Type B pancreatic cell (in vitro differentiated cells): ENCODE data around the gene C16orf96. TPM values are rescaled to one million over a fixed set of nuclear protein-coding genes. Genes with fewer than 3 reads are reported as not detected.

Experiments used
- DNase-seq: peaks from one replicate; pipeline ENCODE4 v3.0.0; 2021; ENCODE audit warnings: mixed read lengths; ENCODE audit not compliant: unreplicated experiment; ENCODE audit errors: extremely low spot score
- H3K27ac Mint-ChIP-seq: 2 replicates; pipeline ENCODE4 v1.8.0; 2021; ENCODE audit warnings: mild to moderate bottlenecking, mixed read lengths
- H3K27me3 Mint-ChIP-seq: 2 replicates; pipeline ENCODE4 v1.8.0; 2021; ENCODE audit warnings: mixed read lengths
- H3K36me3 Mint-ChIP-seq: 2 replicates; pipeline ENCODE4 v1.8.0; 2021; ENCODE audit warnings: mixed read lengths
- H3K4me1 Mint-ChIP-seq: one replicate; pipeline ENCODE4 v1.8.0; 2021; ENCODE audit warnings: mixed read lengths; ENCODE audit not compliant: unreplicated experiment
- H3K4me3 Mint-ChIP-seq: 2 replicates; pipeline ENCODE4 v1.8.0; 2021; ENCODE audit warnings: mild to moderate bottlenecking, mixed read lengths
- H3K9me3 Mint-ChIP-seq: 2 replicates; pipeline ENCODE4 v1.8.0; 2021; ENCODE audit warnings: mixed read lengths
- CTCF ChIP-seq: fragments of 200-600 bp; sonication (generic); conservative IDR thresholded peaks from 2 replicates; pipeline ENCODE4 v1.5.0; 2021; ENCODE audit warnings: antibody characterized with exemption, mild to moderate bottlenecking
- total RNA-seq: library from RNA; stranded (reverse); gene quantifications from 2 replicates; pipeline ENCODE4 v1.2.1, GENCODE V29; 2021; ENCODE audit warnings: low replicate concordance

The C16orf96 gene
- total RNA-seq, 1 donor from 2014 or later: 0.43 TPM

- no peak for TF ChIP-seq CTCF
- Mint-ChIP-seq H3K4me1 (peaks cover 9% of the 10 kb centered on the region), H3K27me3 (no peaks in the 10 kb centered on the region), H3K9me3 (no peaks in the 10 kb centered on the region), H3K27ac (peak overlapping the region; percentile 39), H3K4me3 (no peak overlapping the region), H3K36me3 (peaks cover 7% of the 10 kb centered on the region)
- no peak for DNase-seq
Measured at GRCh38 chr16:4510131-4510530, 46.0 kb upstream of the C16orf96 start.

GRCh38 chr16:4510747-4511426 lies 45.3 kb upstream of the C16orf96 start:
- Mint-ChIP-seq H3K36me3 (peaks cover 7% of the 10 kb centered on the region), H3K9me3 (no peaks in the 10 kb centered on the region), H3K27me3 (no peaks in the 10 kb centered on the region), H3K27ac (peak overlapping the region; percentile 69), H3K4me3 (no peak overlapping the region), H3K4me1 (peaks cover 17% of the 10 kb centered on the region)
- no peak for TF ChIP-seq CTCF
- no peak for DNase-seq

- peak overlapping the region; percentile 69 for H3K27ac Mint-ChIP-seq
- DNase-seq: peak; percentile 80
Measured at GRCh38 chr16:4511441-4512082, 44.6 kb upstream of the C16orf96 start.

GRCh38 chr16:4512473-4512872 lies 43.7 kb upstream of the C16orf96 start:
- Mint-ChIP-seq H3K4me3 (no peak overlapping the region), H3K27ac (no peak overlapping the region)

More at GRCh38 chr16:4511441-4512082, 44.6 kb upstream of the C16orf96 start:
- TF ChIP-seq CTCF: peak; percentile 77
- peaks cover 4% of the 10 kb centered on the region for H3K36me3 Mint-ChIP-seq
- H3K4me1 Mint-ChIP-seq: peaks cover 18% of the 10 kb centered on the region
- no peaks in the 10 kb centered on the region for H3K27me3 Mint-ChIP-seq
- H3K9me3 Mint-ChIP-seq: no peaks in the 10 kb centered on the region
- H3K4me3 Mint-ChIP-seq: no peak overlapping the region

More at GRCh38 chr16:4512473-4512872, 43.7 kb upstream of the C16orf96 start:
- H3K9me3 Mint-ChIP-seq: no peaks in the 10 kb centered on the region
- no peak for TF ChIP-seq CTCF
- H3K27me3 Mint-ChIP-seq: no peaks in the 10 kb centered on the region
- no peak for DNase-seq
- peaks cover 4% of the 10 kb centered on the region for H3K36me3 Mint-ChIP-seq
- H3K4me1 Mint-ChIP-seq: peaks cover 18% of the 10 kb centered on the region
